Measurements from ENCODE around the gene ZNF140.

Gene ZNF140
- total RNA-seq: 41.3 to 44.7 reads per million in 2 experiments

DNA sequence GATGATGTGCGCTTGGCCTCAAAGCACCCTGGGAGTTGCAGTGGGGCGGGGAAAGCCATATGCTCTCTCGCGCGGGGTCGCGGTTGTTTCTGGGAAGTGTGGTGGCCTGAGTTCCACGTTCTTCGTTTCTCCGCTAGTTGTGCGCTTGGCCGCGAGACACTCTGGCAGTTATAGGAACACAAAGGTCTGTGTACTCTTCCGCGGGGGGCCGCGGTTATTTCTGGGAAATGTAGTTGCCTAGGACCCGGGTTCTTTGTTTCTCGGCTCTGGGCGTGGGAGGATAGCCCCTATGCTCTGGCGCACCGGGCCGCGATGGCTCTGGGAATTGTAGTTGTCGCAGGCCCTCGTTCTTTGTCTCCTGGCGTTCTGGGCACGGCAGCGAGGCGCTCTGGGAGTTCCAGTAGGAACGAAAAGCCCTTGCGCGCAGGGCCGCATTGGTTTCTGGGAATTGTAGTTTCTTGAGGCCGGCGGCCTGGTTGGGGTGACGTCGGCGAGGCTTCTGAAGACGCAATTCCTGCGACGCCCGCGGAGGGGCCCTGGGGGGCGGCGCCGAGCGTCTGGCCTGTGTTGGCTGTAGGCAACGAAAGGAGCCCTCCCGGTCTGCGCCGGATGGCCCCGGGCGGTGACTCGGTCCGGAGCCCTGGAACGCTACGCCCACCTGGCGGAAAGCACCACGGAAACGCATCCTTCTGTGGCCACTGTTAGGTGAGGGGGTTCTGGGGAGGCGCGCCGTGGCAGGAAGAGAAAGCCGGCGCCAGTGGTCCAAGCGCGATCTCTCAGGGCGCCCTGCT, at the start of gene ZNF140:
Gene ZNF140, plus strand, starts transcription at position 556 of the 791 bp plus-strand sequence. CDS start 398 bp downstream, outside the sequence.
- DNase-seq (ENCODE audit: low read depth): peak; percentile 91

DNA sequence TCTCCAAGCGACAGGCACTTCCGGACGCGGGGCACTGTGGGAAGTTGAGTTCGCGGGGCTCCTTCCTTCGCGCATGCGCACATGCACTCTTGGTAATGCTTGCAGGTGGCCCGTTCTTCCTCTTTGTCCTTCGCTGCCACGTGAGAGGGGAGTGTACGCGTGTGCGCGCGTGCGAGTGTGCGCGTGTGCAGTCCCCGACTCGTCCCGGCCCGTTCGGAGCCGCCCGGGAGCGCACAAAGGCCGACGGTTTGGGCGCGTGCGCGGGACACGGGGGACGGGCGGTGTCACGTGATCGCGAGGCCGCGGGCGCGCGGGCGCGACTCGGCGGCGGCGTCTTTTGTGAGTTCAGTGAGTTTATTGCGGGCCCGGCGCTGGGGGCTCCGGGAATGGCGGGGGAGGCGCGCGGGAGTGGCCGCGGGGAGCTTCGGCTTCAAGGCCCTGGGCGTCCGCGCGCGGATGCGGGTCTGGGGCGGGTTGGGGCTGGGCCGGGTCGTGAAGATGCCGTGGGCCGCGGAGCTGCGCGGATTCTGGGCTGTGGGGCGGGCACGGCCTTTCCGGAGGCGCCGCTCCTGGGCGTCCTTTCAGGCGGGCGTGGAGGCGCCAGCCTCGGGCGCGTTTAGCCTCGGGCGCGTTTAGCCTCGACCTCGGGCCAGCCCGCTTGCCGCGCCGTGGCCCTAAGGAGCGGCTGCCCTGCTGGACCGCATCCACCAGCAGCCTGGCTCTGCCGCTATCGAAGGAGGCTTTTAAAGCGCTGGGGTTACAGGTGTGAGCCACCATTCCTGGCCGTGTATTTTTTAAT, 43.3 kb upstream of the ZNF140 start, which contains the start of gene ZNF84:
Gene ZNF84, plus strand, starts transcription at position 303 of the 799 bp plus-strand sequence. CDS start 3,959 bp downstream, outside the sequence.
- peak; percentile 98 for DNase-seq (ENCODE audit: low read depth)

DNA sequence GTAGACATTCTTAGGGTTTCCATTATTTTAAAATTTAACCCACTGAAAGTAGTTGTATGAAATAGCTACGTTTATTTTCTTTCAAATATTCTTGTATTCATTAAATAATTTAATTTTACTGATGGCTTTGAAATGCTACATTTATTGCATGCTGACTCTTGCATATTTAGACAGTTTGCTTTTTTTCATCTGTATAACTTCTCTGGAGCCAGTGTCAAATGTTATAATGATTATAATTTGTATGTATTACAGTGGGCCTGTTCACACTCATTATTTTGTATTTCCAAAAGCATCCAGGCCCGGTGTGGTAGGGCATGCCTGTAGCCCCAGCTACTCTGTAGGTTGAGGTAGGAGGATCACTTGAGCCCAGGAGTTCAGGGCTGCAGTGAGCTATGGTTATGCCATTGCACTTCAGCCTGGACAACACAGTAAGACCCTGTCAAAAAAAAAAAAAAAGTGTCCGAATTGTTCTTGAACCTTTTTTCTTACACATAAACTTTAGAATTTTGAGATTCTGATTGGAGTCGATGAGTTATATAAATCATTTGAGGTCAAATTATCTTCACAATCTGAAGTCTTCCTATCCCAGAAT, 42.5 kb upstream of the ZNF140 start:
- no peak for DNase-seq (ENCODE audit: low read depth)

DNA sequence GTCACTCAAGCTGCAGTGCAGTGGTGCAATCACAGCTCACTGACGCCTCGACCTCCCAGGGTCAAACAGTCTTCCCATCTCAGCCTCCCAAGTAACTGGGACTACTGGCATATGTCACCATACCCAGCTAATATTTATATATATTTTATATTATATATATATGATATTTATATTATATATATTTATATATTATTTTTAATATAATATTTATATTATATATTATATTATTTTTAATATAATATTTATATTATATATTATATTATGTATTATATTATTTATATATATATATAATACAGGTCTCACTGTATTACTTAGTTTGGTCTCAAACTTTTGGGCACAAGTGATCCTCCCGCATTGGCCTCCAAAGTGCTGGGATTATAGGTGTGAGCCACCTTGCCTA, 34.0 kb upstream of the ZNF140 start:
- no peak for DNase-seq (ENCODE audit: low read depth)

DNA sequence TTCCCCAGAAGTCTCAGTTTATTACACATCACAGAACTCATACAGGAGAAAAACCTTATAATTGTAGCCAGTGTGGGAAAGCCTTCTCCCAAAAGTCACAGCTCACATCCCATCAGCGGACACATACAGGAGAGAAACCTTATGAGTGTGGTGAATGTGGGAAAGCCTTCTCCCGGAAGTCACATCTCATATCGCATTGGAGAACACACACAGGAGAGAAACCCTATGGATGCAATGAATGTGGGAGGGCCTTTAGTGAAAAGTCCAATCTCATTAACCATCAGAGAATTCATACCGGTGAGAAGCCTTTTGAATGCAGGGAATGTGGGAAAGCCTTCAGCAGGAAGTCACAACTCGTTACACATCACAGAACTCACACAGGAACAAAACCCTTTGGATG, 23.3 kb upstream of the ZNF140 start:
- no peak for DNase-seq (ENCODE audit: low read depth)

DNA sequence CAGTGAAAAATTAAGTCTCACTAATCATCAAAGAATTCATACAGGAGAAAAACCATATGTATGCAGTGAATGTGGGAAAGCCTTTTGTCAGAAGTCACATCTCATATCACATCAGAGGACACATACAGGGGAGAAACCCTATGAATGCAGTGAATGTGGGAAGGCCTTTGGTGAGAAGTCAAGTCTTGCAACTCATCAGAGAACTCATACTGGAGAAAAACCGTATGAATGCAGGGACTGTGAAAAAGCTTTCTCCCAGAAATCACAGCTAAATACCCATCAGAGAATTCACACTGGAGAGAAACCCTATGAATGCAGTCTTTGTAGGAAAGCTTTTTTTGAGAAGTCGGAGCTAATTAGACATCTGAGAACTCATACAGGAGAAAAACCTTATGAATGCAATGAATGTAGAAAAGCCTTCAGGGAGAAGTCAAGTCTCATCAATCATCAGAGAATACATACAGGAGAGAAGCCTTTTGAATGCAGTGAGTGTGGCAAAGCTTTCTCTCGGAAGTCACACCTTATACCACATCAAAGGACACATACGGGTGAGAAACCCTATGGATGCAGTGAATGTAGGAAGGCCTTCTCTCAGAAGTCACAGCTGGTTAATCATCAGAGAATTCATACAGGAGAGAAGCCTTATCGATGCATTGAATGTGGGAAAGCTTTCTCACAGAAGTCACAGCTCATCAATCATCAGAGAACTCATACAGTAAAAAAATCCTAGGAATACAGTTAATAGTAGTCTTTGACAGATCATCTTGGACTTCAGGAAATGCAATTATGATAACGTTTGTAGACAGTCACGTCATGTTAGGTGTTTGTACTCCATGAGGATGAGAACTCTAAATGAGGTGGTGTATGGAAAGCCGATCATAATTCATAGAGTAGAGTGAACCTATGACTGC, 22.3 kb upstream of the ZNF140 start:
- DNase-seq (ENCODE audit: low read depth): no peak

DNA sequence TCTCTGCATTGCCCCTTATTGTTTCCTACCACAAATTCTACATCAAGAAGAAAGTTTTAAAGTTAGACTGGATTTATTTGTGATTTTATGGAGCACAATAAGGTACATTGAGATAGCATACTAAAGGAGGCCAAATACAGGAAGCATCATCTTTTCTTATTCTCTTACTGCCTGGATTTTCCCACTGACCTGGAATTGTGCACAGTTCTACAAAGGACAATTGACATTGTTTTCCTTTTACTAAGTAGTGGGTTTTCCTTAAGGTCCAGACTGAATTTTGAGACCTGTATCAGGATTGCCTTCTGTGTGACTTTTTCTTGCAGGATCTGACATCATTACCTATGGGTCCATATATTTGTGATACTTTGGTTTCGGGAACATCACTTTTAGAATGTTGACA, 18.8 kb upstream of the ZNF140 start:
- DNase-seq (ENCODE audit: low read depth): no peak

DNA sequence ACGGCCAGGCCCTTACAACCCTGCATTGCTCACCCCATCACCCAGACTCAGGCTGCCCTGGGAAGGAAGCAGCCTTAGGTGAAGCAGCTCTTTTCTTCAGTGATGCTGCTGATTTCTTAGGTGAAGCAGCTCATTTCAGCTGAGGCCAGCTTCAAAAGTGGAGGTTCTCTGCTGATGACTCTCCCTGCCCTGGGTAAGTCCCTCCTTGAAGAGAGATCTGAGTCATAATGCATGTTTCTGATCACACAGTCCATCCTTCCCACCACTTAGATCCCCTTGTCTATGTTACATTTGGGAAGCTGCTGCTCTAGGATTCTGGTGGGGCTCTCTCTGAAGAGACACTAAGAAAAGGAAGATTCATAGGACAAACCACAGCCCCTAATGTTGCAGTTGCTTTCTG, 17.2 kb upstream of the ZNF140 start:
- DNase-seq (ENCODE audit: low read depth): no peak

DNA sequence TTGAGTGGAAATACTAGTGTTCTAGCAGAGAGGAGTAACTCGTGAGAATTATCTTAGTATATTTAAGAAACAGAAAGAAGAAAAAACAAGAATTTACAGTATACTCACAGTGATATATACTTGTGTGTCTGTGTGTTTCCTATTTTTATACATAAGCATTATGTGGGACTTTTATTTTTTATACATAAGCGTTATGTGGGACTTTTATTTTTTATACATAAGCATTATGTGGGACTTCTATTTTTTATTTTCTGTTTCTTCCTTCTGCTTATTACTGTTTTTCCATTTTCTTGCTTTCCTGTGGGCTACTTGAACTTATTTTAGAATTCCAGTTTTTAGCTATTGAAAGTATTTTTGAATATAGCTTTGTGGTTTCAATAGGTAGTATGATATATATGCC, 6.9 kb upstream of the ZNF140 start:
- no peak for DNase-seq (ENCODE audit: low read depth)

DNA sequence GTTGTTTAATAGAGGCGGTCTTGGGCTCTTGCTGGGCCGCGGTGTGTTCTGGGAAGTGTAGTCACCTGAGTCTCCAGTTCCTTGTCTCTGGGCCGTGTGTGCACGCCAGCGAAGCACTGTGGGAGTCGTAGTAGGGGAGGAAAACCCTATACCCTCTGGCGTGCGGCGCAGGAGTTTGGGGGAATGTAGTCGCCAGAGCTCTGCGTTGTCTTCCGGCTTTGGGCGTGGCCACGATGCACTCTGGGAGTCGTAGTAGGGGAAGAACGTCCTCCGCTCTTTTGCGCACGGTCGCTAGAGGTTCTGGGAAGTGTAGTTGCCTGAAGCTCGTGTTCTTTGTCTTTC, 726 bp upstream of the ZNF140 start:
- peak; percentile 96 for DNase-seq (ENCODE audit: low read depth)

DNA sequence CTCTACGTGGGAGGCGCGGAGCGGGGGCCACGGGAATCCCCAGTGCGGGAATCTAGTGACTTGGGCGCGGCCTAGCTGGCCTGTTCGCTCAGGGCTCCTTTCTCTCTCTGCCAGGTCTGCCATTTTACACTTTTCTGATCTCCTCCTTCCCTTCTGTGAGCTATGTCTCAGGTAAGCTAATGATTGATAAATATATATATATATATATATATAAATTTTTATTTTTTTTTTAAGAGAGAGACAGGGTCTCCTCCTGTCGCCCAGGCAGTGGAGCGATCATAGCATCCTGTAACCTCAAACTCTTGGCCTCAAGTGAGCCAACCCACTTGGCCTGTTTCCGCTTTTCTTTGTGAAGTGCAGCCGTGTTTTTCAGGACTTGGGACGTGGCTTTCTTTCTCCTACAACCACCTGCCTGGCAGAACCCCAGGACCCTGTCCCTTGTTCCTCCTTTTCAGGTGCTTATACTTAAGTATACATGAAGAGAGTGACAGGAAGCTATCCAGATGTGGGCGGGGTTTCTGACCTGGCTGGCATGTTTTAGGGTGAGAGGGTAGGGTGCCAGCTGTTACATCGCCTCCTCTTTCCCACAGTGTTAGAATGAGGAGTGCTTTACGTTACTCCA, 547 bp downstream of the ZNF140 start:
- no peak for DNase-seq (ENCODE audit: low read depth)

DNA sequence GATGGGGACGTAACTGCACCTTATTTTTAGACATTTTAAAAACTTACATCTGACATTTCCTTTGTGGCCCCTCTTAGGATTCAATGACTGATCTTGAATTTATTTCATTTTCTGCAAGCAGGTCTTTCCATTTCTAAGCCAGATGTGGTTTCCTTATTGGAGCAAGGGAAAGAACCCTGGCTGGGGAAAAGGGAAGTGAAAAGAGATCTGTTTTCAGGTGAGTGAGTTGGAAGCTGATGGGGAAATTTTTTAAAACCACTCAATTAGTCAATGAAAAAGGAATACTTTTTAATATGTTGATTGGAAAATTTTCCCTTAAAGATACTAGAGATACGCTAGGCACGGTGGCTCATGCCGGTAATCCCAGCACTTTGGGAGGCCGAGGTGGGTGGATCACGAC, 2.6 kb downstream of the ZNF140 start:
- DNase-seq (ENCODE audit: low read depth): no peak

DNA sequence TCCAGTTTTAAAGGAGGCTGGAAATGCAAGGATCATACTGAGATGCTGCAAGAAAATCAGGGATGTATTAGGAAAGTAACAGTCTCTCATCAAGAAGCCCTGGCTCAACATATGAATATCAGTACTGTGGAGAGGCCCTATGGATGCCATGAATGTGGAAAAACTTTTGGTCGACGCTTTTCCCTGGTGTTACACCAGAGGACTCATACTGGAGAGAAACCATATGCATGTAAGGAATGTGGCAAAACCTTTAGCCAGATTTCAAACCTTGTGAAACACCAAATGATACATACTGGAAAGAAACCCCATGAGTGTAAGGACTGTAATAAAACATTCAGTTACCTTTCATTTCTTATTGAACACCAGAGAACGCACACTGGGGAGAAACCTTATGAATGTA, 24.9 kb downstream of the ZNF140 start:
- no peak for DNase-seq (ENCODE audit: low read depth)

DNA sequence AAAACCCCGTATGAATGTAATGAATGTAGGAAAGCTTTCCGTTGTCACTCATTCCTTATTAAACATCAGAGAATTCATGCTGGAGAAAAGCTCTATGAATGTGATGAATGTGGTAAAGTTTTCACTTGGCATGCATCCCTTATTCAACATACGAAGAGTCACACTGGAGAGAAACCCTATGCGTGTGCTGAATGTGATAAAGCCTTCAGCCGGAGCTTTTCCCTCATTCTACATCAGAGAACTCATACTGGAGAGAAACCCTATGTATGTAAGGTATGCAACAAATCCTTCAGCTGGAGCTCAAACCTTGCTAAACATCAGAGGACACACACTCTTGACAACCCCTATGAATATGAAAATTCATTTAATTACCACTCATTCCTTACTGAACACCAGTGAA, 25.5 kb downstream of the ZNF140 start:
- no peak for DNase-seq (ENCODE audit: low read depth)

DNA sequence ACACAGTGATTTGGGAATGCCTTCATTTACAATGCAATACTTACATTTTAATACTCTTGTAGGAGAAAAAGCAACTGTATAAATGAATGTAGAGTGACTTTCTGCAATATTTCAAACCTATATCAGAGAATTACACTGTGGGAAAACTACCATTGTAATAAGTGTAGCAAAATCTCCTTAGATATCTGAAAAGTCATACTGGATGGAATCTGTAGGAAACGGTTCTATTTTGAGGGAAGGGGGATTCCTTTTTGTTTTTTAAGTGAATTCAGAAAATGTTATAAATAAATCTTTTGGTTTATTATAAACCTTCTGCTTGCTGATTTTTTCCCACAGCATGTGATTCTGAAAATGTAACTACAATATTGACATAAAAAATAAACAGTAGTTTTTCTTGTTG, 26.4 kb downstream of the ZNF140 start:
- no peak for DNase-seq (ENCODE audit: low read depth)

DNA sequence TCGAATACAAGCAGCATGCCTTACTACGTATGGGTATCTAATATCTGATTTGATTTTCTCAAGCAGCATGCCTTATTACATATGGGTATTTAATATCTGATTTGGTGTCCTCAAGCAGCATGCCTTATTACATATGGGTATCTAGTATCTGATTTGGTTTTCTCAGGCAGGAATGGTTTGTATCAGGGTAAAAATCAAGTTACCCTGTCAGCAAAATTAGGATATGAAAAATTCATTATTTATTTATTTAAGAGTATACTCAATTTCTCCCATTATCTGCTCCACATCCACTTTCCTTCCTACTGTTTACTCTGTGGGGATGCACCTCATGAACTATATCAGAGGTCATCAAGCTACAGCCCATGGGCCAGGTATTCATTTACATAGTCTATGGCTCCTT, 27.4 kb downstream of the ZNF140 start:
- DNase-seq (ENCODE audit: low read depth): no peak

DNA sequence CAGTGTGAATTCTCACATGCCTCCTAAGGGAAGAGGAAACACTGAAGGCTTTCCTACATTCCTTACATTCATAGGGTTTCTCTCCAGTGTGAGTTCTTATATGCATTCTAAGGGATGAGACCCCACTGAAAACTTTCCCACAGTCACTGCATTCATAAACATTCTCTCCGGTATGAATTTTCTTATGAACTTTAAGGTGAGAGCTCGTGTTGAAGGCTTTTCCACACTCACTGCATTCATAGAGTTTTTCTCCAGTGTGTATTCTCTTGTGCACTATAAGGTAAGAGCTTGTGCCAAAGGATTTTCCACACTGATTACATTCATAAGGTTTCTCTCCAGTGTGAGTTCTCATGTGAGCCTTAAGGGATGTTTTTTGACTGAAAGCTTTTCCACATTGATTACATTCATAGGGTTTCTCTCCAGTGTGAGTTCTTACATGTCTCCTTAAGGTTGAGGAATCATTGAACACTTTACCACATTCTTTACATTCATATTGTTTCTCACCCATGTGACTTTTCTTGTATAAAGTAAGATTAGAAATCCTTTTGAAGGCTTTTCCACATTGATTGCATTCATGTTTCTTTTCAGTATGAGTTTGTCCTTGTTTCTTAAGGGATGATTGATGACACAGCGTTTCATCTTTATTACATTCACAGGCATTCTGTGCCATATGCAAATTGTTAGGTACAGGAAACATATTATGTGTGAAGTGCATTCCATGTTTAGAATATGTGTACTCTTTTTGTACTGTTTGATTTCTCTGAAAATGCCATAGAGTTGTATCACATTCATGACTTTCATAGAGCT, 39.9 kb downstream of the ZNF140 start:
- DNase-seq (ENCODE audit: low read depth): no peak

DNA sequence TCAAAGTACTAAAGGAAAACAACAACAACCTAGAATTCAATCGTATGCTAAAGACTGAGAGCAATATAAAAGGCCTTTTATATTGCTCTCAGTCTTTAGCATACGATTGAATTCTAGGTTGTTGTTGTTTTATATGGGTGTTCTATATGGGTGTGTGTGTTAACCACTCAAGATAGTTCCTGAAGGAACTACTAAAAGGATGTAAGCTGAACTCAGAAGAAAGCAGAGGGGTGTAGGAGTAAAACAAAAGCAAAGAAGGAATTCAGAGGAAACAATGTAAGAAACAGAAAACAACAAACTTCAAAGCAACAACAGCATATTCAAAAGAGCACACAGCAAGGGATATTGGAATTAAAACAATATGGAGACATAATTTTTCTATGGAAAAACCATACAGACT, 44.0 kb downstream of the ZNF140 start:
- DNase-seq (ENCODE audit: low read depth): no peak

DNA sequence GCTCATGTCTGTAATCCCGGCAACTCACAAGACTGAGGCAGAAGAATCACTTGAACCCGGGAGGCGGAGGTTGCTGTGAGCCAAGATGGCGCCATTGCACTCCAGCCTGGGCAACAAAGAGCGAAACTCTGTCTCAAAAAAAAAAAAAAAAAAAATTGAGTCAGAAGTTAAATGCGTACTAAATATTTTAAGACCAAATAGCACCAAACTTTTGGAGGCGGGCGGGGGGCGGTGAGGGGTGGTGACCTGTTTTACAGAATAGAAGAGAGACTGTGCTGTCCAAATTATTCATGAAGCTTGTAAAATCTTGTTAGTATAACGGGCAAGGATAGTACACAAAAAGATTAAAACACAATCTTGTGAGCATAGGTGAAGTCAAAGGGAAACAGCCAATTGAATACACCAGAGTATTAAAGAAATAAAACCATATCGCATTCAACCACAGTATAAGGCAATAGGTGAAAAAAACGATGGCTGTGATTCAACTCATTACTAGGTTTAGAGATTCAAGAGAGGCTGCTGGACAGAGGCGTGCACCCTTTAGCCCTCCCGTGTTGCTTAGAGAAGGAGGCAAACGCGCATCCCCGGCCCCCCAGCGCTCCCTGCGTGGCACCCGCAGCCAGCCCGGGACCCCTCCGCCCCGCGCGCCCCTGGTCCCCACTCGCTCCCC, 48.8 kb downstream of the ZNF140 start:
- no peak for DNase-seq (ENCODE audit: low read depth)
